Activated CD4-positive, alpha-beta T cell treated with anti-CD3 and anti-CD28 coated beads, Interleukin-2, amount 10 ng/mL, durations not matched to agents 7 days and 5 days (primary cell): ENCODE results near the gene MCEE. TPM values are rescaled to one million over a fixed set of nuclear protein-coding genes. Genes with fewer than 3 reads are reported as not detected.

Experiments
- CTCF ChIA-PET: fragments of 350-600 bp; sonication (Branson Sonifier 250); formaldehyde crosslinking; loops from one replicate; lab custom pipeline; 2021; ENCODE audit warnings: antibody characterized with exemption; lab: Charles Lee
- POLR2A ChIA-PET: fragments of 350-600 bp; sonication (Branson Sonifier 250); formaldehyde crosslinking; loops from one replicate; lab custom pipeline; 2021; ENCODE audit warnings: antibody characterized with exemption; lab: Charles Lee
- DNase-seq: peaks from one replicate; pipeline ENCODE4 v3.0.0-alpha.2; 2020
- H3K27ac Mint-ChIP-seq: one replicate; pipeline ENCODE4 v1.8.0; 2021; ENCODE audit warnings: mild to moderate bottlenecking, moderate library complexity, mixed read lengths
- H3K27me3 Mint-ChIP-seq: one replicate; pipeline ENCODE4 v1.8.0; 2021; ENCODE audit warnings: mixed read lengths
- H3K36me3 Mint-ChIP-seq: one replicate; pipeline ENCODE4 v1.8.0; 2021; ENCODE audit warnings: low read depth, mixed read lengths
- H3K4me1 Mint-ChIP-seq: one replicate; pipeline ENCODE4 v1.8.0; 2021; ENCODE audit warnings: mixed read lengths
- H3K4me3 Mint-ChIP-seq: one replicate; pipeline ENCODE4 v1.8.0; 2021; ENCODE audit warnings: mild to moderate bottlenecking, moderate library complexity, mixed read lengths
- H3K9me3 Mint-ChIP-seq: one replicate; pipeline ENCODE4 v1.8.0; 2021; ENCODE audit warnings: mixed read lengths
- total RNA-seq, 2 experiments: library from RNA; stranded (reverse); gene quantifications; one replicate each; pipeline ENCODE4 v1.2.3, GENCODE V29; 2021

The MCEE gene
- total RNA-seq, 2 experiments from 2014 or later: 13.5 to 15.3 TPM

GRCh38 chr2:71060211-71060610, 69.8 kb downstream of the MCEE start:
- Mint-ChIP-seq H3K4me1 (peaks cover 1% of the 10 kb centered on the region), H3K27ac (no peak overlapping the region), H3K9me3 (no peaks in the 10 kb centered on the region), H3K36me3 (no peaks in the 10 kb centered on the region), H3K27me3 (peaks cover 14% of the 10 kb centered on the region), H3K4me3 (no peak overlapping the region)
- CTCF ChIA-PET: interaction anchor here (1.1 kb wide), 2 partner anchors 13 to 15 kb away, joined by 3 read pairs; no protein-coding TSS in a partner anchor
- DNase-seq: no peak
- POLR2A ChIA-PET: no interaction called here

Other genes with a start within 250 kb of the MCEE start
- gene VAX2, start 229.7 kb downstream of the MCEE start, total RNA-seq: not detected
- not detected for gene ATP6V1B1, start 194.3 kb downstream of the MCEE start, total RNA-seq
- under 1 TPM in 1 of 2 experiments, not detected in 1; 0.50 TPM for gene ANKRD53, start 151.6 kb downstream of the MCEE start, total RNA-seq
- 10 to 100 TPM; 58.2 to 69.0 TPM for gene TEX261, start 135.4 kb downstream of the MCEE start, total RNA-seq
- gene NAGK, start 61.6 kb downstream of the MCEE start, total RNA-seq: 10 to 100 TPM; 81.1 to 83.6 TPM
- 10 to 100 TPM; 36.4 to 44.1 TPM for gene MPHOSPH10, start 405 bp upstream of the MCEE start, total RNA-seq
- gene PAIP2B, start 96.9 kb upstream of the MCEE start, total RNA-seq: 1 to 10 TPM; 1.6 to 1.9 TPM
- gene ZNF638, start 201.6 kb upstream of the MCEE start, total RNA-seq: 100 to 1,000 TPM in 1 of 2 experiments, 10 to 100 TPM in 1; 87.6 to 101 TPM